ENCODE measurements around the gene MT1HL1.
"Not testable (repeated sequence)": the region's sequence is repeated elsewhere in the genome, so short reads cannot be mapped to it uniquely, and the experiment has no call there.

The MT1HL1 gene

GRCh38 chr1:237018896-237019295 is 14.7 kb upstream of the MT1HL1 start:
- no peak for DNase-seq

DNA sequence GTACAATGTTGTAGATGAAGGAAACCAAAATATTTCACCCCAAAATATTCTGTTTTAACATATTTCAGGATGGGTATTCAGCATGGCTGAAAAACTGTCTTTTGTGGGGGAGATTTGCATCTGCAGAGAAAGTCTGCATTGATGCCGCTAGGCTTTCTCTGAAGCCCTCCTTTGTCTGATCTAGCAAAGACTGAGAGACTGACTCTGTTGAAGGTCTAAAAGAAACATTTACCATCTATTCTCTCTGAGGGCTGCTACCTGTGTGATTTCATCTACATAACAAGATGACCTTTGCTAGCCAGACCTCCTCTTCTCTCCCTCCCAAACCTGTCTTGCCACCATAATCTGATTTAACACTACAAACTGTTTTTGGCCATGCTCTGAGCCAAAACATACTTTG is 12.4 kb upstream of the MT1HL1 start:
- DNase-seq: no peak

DNA sequence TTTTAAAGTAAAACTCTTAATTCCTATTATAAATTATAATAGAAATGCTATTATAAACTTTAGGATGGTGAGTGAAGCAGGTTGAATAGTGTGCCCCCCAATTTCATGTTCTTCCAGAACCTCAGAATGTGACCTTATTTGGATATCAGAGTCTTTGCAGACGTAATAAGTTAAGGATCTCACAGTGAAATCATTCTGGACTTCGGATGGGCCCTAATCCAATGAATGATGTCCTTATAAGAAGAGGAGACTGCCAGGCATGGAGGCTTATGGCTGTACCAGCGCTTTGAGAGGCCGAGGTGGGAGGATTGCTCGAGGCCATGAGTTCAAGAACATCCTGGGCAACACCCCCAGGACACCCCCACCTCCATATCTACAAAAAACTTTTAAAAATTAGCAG is 9.4 kb upstream of the MT1HL1 start:
- no peak for DNase-seq

GRCh38 chr1:237012788-237013383 is 8.6 kb upstream of the MT1HL1 start:
- peak in 2 of 51 donors; percentile 5 to 13 for DNase-seq

DNA sequence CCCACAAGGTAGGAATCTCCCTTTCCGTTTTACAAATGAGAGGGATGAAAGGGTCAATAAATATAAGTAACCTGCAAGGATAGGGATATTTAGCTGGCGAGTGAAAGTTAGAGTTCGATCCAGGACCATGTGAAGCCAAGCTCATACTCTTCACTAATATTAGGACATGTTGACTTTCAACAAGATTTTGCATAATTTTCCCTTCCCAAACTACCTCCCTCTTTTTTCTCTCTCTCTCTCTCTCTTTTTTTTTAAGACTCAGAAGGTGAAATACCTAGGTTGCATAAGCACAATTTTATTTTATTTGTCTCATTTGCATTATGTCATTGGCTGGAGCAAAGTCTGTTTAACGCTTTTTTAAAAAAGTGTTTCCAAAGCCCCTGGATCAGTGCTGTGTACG is 8.1 kb upstream of the MT1HL1 start:
- DNase-seq: no peak

DNA sequence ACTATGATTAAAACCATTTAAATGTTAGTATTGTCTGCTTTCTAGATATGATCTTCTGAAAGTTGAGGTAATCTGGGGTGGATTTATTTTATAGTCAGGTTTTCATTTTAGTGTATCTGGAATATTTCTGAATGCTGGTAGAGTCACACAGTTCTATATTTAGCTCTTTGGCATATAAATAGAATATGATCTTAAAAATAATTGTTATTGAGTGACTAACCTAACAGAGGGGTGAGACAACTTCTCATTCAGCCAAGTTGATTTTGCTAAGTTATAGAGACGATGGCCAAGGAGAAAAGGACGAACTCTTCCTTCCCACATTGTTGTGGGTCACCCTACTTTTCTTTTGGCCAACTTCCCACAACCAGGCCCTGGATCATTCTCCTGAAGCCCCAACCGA is 7.2 kb upstream of the MT1HL1 start:
- DNase-seq: no peak

DNA sequence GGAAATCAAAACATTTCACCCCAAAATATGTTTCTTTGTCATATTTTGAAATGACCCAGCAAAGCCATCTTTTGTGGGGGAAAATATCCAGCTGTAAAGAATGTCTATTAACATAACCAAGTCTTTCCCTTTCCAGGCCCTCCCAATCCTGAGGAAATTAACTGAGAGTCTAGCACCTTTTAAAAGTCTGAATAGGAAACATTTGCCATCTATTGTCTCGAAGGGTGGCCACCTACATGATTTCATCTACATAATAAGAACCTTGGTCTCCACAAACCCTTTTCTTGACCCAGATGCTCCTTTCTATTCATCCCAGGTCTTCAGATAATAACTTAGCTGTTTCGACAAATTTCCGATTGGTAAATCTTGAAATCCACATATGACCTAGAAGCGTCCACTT is 5.4 kb upstream of the MT1HL1 start:
- DNase-seq: no peak

DNA sequence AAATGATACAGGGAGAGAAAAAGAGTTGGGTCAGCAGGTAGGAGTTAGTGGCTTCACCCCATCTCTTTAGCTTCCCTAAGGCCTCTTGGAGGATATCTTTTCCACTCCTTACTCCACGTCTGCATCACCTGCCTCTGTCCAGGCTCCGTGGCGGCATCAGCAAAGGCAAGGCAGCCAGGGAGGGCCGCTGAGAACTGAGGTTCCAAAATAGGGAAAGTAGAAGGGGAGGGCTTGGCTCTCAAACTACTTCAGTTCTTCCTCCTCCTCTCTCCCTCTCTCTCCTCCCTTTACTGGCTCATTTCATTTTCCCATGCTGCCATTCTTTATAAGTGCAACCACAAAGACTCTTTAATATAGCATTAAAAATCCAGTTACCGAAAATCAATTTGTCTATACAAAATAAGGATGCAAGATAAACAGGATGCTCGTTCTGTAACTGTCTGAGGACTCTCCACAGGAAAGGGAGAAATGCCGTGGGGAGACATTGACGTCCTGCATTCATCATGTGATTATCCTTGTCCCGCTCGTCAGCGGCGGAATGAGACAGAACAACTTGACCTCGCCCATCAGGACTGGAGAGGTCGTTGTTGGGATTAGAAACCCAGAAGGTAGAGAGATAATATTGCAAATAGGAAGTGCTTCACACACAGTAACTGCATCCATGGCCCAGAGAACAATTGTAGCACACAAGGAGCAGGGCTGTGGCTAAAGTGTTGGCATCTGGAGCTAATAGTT is 3.1 kb upstream of the MT1HL1 start:
- DNase-seq: no peak

- no peak for DNase-seq
Measured at GRCh38 chr1:237005674-237006073, 1.4 kb upstream of the MT1HL1 start.

- no peak for DNase-seq
Measured at GRCh38 chr1:237003516-237003915, 725 bp downstream of the MT1HL1 start.

DNA sequence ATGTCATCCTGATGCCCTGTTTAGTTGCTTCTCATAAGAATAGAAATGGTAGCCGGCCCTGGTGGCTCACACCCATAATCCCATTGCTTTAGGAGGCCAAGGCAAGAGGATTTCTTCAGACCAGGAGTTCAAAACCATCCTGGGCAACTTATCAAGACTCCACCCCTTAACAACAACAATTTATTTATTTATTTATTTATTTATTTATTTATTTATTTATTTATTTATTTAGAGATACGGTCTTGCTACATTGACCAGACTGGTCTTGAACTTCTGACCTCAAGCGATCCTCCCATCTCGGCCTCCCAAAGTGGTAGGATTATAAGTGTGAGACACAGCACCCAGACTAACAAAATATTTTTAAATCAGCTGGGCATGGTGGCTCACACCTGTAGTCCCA is 4.0 kb downstream of the MT1HL1 start:
- DNase-seq: no peak

- DNase-seq: no peak
Measured at GRCh38 chr1:236998546-236998945, 5.7 kb downstream of the MT1HL1 start.

DNA sequence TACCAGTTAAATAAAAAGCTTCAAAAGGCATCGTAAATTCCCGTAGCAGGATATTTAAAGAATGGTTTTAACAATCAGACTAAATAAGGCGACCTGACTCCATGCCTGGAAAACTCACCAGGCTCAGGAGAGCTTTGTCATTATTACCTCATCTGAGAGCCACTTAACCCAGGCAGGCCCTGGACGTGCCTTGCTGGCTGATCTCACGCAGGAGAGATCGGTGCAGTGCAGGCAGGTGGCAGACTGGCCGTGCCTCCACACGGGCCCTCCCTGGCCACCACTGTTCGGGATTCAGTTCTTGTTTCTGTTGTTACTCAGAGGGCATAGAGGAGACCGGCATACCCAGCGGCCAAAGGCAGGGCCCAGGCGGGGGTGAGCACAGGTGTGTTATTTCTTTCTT is 6.4 kb downstream of the MT1HL1 start:
- DNase-seq: peak in 1 of 51 donors; percentile 1

GRCh38 chr1:236997361-236997760 is 6.9 kb downstream of the MT1HL1 start:
- no peak for DNase-seq

DNA sequence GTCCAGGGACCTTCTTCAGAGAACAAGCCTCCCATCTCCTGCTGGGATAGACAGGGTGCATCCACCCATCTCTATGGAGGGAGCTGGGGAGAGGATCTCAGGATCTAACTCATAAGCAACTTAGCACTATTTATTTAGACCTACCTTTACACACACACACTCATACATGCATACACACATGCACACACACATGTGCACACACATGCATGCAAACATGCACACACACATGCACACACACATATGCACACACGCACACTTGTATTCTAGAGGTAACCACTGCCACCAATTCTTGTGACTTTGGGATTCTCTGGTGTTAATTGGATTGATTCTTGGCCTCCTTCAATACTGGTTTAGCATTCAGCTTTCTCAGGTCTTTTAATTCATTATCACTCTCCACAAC is 9.8 kb downstream of the MT1HL1 start:
- no peak for DNase-seq

GRCh38 chr1:236992449-236992848 is 11.8 kb downstream of the MT1HL1 start:
- no peak for DNase-seq

GRCh38 chr1:236990052-236990445 is 14.2 kb downstream of the MT1HL1 start:
- DNase-seq: no peak

DNA sequence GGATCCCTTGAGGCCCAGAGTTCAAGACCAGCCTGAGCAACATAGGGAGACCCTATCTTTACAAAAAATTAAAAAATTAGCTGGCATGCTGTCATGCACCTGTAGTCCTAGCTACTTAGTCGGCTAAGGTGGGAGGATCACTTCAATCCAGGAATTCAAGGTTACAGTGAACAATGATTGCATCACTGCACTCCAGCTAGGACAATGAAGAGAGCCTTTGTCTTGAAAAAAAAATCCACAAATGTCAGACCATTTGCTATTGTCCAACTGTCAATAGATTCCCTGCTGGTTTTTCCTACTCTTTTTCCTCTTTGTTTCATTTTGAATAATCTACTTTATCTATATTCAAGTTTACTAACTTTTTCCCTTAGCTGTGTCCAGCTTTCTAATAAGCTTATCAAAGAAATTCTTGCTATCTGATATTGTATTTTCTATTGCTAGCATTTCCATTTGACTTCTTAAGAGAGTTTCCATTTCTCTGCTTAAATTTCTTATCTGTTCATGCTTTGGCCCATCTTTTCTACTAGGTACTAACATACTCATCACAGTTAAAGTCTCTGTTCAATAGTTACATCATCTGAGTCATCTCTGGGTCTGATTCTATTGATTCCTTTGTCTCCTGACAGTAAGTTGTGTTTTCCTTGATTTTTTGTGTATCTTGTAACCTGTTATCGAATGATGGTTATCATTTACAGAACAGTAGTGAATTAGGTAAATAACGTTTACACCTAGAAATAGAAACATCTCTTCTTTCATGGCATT is 14.8 kb downstream of the MT1HL1 start:
- no peak for DNase-seq

GRCh38 chr1:236983818-236984217 is 20.4 kb downstream of the MT1HL1 start:
- no peak for DNase-seq

- DNase-seq: peak in 1 of 51 donors; percentile 51
Measured at GRCh38 chr1:236982380-236982779, 21.9 kb downstream of the MT1HL1 start.

GRCh38 chr1:236981431-236981830 is 22.8 kb downstream of the MT1HL1 start:
- not testable (repeated sequence) for DNase-seq

DNA sequence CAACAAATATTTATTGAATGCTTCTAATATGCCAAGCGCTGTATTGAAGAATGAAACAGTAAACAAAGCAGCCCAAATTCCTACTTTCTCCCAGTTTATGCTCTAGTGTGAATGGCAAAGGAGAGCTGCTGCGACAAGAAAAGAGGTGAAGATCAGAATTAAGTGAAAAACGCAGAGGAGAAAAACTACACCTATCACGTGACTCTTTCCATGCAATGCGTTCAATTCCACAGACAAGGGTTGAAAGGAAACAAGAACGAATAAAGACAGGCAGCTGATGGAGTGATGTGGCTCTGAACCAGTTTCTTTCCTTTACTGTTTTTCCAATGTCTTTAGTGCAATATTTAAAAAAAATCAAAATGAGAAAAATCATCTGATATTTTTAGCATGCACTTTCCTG is 23.6 kb downstream of the MT1HL1 start:
- no peak for DNase-seq
